ENCODE measurements around the gene LSM8. TPM values are rescaled to one million over a fixed set of nuclear protein-coding genes. Genes with fewer than 3 reads are reported as not detected.
A peak's percentile ranks its signal among the peaks of the same experiment; 100 is the strongest.
"Not testable (repeated sequence)": the region's sequence is repeated elsewhere in the genome, so short reads cannot be mapped to it uniquely, and the experiment has no call there.

LSM8 gene
- total RNA-seq: 46.6 and 52.8 TPM in 2 replicates

DNA sequence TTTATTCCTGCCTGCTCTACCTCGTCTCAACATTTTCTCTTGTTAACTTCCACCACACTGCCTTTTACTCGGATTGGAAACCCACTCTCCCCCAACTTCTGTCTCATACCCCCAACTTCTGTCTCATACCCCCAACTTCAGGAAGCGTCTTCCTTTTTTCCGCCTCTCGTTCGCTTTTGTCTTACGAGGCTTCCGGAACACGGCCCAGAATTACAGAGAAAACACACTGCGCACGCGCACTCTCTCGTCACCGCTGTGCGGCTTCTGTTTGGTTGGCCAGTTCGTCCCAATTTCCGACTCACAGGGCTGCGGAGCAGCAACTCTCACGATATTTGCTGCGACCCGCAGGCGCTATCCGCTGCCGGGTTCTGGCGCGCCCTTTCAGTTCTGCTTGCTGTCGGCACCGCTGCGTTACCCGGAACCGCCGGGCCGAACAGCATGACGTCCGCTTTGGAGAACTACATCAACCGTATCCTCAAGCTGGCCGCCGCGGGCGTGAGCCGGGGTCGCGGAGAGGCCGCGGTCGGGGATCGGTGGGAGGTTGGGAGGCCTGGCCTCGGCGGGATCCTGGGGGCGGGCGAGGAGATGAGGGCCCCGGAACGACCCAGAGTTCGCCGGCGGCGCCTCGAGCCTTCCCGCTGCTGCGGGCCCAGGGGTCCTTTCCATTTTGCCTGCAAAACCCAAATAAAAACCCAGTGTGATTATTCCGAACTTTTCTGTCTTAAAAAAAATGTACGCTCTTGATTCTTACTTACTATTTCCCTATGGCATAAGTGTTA is at the start of gene LSM8:
Gene LSM8 (plus strand): TSS at position 379 of the 779 bp plus-strand sequence. CDS start 60 bp downstream, at position 439.
- peak; percentile 94 for DNase-seq (ENCODE audit: low read depth, low spot score)

DNA sequence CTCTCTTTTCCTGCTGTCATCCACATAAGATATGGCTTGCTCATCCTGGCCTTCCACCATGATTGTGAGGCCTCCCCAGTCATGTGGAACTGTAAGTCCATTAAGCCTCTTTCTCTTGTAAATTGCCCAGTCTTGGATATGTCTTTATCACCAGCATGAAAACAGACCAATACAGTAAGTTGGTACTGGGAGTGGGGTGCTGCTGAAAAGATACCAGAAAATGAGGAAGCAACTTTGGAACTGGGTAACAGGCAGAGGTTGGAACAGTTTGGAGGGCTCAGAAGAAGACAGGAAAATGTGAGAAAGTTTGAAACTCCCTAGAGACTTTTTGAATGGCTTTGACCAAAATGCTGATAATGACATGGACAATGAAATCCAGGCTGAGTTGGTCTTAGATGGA is 49.5 kb upstream of the LSM8 start:
- DNase-seq (ENCODE audit: low read depth, low spot score): not testable (repeated sequence)

GRCh38 chr7:118140468-118140867 is 43.5 kb upstream of the LSM8 start:
- no peak for DNase-seq (ENCODE audit: low read depth, low spot score)

DNA sequence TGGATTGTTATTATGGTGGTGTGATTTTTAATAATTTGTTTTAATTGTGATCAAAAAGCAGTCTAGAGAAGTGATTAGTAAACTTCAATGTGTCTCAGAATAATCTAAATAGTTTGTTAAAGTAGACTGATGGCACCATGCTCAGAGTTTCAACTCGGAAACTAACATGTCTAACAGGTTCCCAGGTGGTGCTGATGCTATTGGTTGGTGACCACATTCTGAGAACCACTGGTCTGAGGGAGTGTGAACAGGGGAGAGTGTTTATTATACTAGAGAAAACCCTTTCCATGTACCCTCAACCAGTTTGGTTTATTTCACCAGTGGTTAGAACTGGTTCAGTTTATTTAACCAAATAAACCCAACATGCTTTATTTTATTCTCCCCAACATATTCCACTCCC is 42.0 kb upstream of the LSM8 start:
- no peak for DNase-seq (ENCODE audit: low read depth, low spot score)

GRCh38 chr7:118148930-118149329 is 35.0 kb upstream of the LSM8 start:
- DNase-seq (ENCODE audit: low read depth, low spot score): no peak

- no peak for DNase-seq (ENCODE audit: low read depth, low spot score)
Measured at GRCh38 chr7:118149394-118149793, 34.6 kb upstream of the LSM8 start.

GRCh38 chr7:118151671-118152070 is 32.3 kb upstream of the LSM8 start:
- no peak for DNase-seq (ENCODE audit: low read depth, low spot score)

GRCh38 chr7:118152149-118152548 is 31.8 kb upstream of the LSM8 start:
- no peak for DNase-seq (ENCODE audit: low read depth, low spot score)

GRCh38 chr7:118152654-118153053 is 31.3 kb upstream of the LSM8 start:
- DNase-seq (ENCODE audit: low read depth, low spot score): no peak

DNA sequence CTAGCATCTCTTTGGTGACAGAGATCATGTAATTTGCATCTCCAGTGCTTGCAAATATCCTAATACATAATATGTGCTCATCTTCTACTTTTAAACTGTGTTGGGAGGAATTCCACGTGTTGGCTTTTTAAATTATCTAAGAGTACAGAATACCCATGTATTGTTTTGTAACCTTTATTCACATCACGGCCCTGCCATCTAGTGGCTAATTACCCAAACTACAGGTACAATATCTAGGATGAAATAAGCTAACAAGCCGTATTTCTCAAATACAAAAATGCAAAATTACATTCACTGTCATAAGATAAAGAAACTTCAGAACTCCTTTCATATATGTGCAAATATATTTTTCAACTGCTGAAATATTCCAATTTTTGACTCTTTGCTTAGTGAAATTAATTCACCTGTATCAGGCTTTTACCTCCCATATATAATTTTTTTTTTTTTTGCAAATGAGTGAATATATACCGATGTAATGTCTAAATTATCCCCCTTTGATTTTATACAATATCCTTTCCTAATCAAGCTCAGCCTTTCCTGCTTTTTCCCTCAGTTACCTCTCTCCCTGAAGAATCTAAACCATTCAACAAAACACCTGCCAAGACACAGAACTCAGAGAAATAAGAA is 30.3 kb upstream of the LSM8 start:
- DNase-seq (ENCODE audit: low read depth, low spot score): no peak

DNA sequence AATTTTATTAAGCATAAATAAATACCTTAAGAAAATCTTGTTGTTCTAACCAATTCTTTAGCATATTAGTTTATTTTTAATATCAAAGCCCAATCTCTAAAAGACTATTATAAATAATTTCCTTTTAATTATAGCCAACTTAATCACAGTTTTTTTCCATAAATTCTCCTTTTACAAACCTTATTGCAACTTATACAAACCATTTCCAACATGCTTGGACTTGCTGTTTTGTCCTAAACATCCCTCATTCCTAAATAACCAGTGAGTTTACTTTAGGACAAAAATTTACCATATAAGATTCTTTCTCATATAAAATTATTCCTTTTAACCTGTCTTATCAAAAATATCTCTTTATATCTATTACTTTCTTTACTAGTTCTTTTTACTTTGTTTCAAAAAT is 25.2 kb upstream of the LSM8 start:
- DNase-seq (ENCODE audit: low read depth, low spot score): no peak

DNA sequence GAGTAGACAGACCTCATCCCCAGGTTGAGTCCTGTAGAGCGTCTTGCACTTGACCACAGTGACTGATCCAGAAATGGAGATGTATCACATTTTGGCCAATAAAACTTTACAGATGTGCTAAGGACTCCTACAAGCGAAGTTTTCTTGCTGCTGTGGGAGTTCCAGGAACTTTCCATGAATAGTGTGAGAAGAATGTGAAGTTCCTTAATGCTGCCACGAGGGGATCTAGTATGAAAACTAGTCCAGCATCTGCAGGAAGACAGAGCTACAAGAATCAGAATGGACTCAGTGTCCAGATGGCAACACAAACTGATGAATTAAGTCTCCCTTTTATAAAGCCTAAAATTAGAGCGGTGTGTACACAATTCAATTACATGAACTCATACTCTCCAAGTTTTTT is 14.8 kb upstream of the LSM8 start:
- DNase-seq (ENCODE audit: low read depth, low spot score): no peak

DNA sequence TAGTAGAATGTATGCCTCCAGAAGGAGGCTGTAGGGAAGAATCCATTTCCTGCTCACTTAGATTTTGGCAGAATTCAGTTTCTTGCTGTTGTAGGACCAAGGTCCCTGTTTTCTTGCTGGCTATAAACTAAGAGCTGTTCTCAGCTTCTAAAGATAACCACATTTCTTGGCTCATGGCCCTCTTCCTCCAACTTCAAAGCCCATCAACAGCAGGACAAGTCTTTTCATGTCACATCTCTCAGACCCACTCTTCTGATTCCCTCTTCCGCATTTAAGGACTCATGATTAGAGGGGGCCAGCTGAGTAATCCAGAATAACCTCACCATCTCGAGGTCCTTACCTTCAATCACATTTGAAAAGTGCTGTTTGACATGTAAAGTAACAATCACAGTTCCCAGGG is 8.2 kb upstream of the LSM8 start:
- no peak for DNase-seq (ENCODE audit: low read depth, low spot score)

GRCh38 chr7:118179191-118179590 is 4.8 kb upstream of the LSM8 start:
- no peak for DNase-seq (ENCODE audit: low read depth, low spot score)

DNA sequence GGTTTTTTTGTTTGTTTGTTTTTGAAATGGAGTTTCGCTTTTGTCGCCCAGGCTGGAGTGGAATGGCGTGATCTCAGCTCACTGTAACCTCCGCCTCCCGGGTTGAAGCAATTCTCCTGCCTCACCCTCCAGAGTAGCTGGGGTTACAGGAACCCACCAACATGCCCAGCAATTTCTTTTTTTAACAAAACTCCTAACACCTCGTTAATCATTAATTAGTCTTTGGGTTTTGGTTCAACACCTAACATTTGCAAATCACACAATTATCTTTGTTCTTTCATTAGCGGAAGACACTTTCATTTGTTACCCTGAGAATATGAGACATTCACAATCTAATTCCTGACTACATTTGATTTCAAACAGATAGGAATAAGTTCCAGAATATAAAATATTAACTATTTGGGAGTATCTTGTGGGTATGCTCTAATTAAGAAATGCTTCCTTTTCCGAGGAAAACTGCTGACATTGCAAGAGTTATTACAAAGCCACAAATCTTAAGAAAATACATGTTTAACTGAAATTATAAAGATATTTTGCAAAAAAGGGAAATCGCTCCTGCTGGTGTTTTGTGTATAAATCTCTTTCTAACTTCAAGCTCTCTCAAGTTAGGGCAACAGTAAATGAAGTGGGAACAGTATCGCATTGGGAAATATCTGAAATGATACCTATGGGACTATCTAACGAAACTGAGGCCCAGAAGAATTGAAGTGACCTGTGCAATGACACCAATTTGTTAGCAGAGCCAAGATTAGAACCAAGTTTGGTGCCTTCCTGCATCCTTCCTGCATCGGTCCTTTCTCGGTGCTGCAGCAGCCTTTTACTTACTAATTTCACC is 1.2 kb upstream of the LSM8 start:
- no peak for DNase-seq (ENCODE audit: low read depth, low spot score)

DNA sequence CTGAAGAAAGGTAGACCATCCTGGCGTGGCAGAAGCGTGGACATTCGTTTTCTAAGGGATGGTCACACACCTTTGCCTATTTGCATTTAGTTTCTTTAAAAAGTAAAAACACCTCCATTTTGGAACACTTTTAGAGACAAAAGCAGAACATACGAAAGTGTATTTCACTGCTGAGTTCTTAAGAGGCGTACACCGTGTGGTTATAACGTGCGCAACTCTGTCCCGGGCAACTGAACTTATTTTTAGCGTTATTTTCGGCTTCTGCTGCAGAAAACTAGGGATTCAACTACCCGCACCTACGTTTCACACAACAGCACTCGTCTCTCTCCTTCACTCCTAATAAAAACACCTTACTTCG is 557 bp upstream of the LSM8 start:
- DNase-seq (ENCODE audit: low read depth, low spot score): no peak

DNA sequence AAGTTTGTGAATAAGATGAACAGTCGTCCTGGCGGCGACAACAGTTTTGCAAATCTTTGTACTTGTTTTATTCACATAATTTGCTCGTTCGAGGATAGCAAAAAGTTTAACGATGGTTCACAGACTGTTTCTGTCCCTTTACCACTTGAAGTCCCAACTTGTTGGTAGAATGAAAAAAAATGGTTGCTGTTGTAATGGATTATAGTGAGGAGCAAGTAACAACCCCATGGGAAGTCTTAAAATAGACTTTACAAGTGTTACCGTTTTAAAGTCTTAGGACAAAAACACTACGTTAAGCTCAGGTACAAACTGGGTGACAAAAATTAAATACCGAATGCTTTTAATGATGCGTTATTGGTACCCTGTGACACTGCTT is 589 bp downstream of the LSM8 start:
- DNase-seq (ENCODE audit: low read depth, low spot score): no peak

GRCh38 chr7:118185163-118185860 is 1.3 kb downstream of the LSM8 start:
- no peak for DNase-seq (ENCODE audit: low read depth, low spot score)

GRCh38 chr7:118186501-118186900 is 2.5 kb downstream of the LSM8 start:
- no peak for DNase-seq (ENCODE audit: low read depth, low spot score)

DNA sequence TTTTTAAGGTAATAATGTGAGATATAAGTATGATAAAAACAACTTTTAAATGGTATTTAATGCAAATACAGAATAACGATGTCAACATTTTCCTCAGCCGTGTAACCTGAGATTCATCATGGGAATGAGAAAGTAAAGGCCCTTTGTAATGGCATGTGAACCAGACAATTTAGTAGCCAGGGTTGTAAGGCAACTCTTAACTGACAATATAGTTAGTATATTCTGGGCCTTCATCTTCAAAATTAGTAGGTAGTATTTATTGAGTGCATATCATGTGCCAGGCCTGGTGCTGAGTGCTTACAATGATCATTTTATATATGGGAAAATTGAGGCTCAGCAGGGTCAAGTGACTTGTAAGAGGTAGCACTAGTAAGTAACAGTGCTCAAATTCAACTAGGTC is 10.6 kb downstream of the LSM8 start:
- no peak for DNase-seq (ENCODE audit: low read depth, low spot score)

DNA sequence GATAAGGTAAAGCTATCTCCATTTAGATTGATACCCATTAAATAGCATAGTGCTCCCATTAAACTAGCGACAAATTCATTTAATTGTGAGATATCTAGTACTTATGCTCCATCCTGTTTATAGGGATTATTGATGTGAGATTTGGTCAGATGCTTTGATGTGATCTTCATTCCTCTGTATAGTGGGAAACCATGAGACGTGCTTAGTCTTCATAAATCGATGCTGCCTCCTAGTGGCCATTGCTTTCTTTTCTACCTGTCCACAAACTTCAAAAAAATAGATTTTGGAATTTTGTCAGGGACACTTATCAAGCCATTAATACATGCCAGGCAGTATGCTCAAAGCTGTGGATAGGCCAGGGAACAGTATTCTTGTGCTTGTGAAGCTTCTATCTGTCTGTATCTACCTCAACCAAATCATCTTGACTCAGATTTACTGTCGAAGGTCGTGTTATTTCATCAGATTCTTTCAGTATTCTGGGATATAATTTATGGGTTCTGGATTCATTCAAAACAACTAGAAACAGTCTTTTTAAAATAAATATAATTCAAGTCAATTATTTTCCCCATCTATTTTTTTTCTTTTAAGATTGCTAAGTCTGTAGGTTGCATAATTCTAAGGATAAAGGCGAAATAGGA is 12.0 kb downstream of the LSM8 start:
- peak; percentile 22 for DNase-seq (ENCODE audit: low read depth, low spot score)
